ENCODE results near the gene NABP1.
A peak's percentile ranks its signal among the peaks of the same experiment; 100 is the strongest.

Gene NABP1

GRCh38 chr2:191688934-191689695, 11.2 kb downstream of the NABP1 start:
- no peak for TF ChIP-seq CTCF (IDR thresholded peaks at IDR 0.05; ENCODE audit: low read depth, low read length)
- H3K4me3 ChIP-seq (ENCODE audit: low read depth, low read length): no peak overlapping the region
- in situ Hi-C loops (cut with HindIII; ENCODE audit: low sequenced_read_pairs): loop anchor here (25.0 kb wide), 1 partner anchor 127 kb away; no protein-coding TSS in a partner anchor
- peak; percentile 80 for DNase-seq (ENCODE audit: low read depth, low spot score)

GRCh38 chr2:191690327-191690726, 12.4 kb downstream of the NABP1 start:
- DNase-seq (ENCODE audit: low read depth, low spot score): no peak
- no peak for TF ChIP-seq CTCF (IDR thresholded peaks at IDR 0.05; ENCODE audit: low read depth, low read length)
- H3K4me3 ChIP-seq (ENCODE audit: low read depth, low read length): no peak overlapping the region
- in situ Hi-C loops (cut with HindIII; ENCODE audit: low sequenced_read_pairs): loop anchor here (25.0 kb wide), 1 partner anchor 128 kb away; no protein-coding TSS in a partner anchor

- peak; percentile 81 for TF ChIP-seq CTCF (IDR thresholded peaks at IDR 0.05; ENCODE audit: low read depth, low read length)
- peak; percentile 87 for DNase-seq (ENCODE audit: low read depth, low spot score)
- in situ Hi-C loops (cut with HindIII; ENCODE audit: low sequenced_read_pairs): loop anchor here (25.0 kb wide), 1 partner anchor 129 kb away; no protein-coding TSS in a partner anchor
- H3K4me3 ChIP-seq (ENCODE audit: low read depth, low read length): no peak overlapping the region
Measured at GRCh38 chr2:191691016-191691735, 13.2 kb downstream of the NABP1 start.

GRCh38 chr2:191691898-191692297, 14.0 kb downstream of the NABP1 start:
- no peak for TF ChIP-seq CTCF (IDR thresholded peaks at IDR 0.05; ENCODE audit: low read depth, low read length)
- in situ Hi-C loops (cut with HindIII; ENCODE audit: low sequenced_read_pairs): loop anchor here (25.0 kb wide), 1 partner anchor 130 kb away; no protein-coding TSS in a partner anchor
- no peak for DNase-seq (ENCODE audit: low read depth, low spot score)
- no peak overlapping the region for H3K4me3 ChIP-seq (ENCODE audit: low read depth, low read length)

- DNase-seq (ENCODE audit: low read depth, low spot score): no peak
- no peak for TF ChIP-seq CTCF (IDR thresholded peaks at IDR 0.05; ENCODE audit: low read depth, low read length)
- in situ Hi-C loops (cut with HindIII; ENCODE audit: low sequenced_read_pairs): loop anchor here (25.0 kb wide), 1 partner anchor 130 kb away; no protein-coding TSS in a partner anchor
- H3K4me3 ChIP-seq (ENCODE audit: low read depth, low read length): no peak overlapping the region
Measured at GRCh38 chr2:191692502-191693115, 14.7 kb downstream of the NABP1 start.

GRCh38 chr2:191693166-191693565, 15.2 kb downstream of the NABP1 start:
- DNase-seq (ENCODE audit: low read depth, low spot score): no peak
- H3K4me3 ChIP-seq (ENCODE audit: low read depth, low read length): no peak overlapping the region
- in situ Hi-C loops (cut with HindIII; ENCODE audit: low sequenced_read_pairs): loop anchor here (25.0 kb wide), 1 partner anchor 131 kb away; no protein-coding TSS in a partner anchor
- no peak for TF ChIP-seq CTCF (IDR thresholded peaks at IDR 0.05; ENCODE audit: low read depth, low read length)
